Muscle of leg (tissue), 11 donors: ENCODE results near the gene MED27. TPM values are rescaled to one million over a fixed set of nuclear protein-coding genes. Genes with fewer than 3 reads are reported as not detected.

ENCODE experiments used
- DNase-seq: peaks from one replicate; pipeline ENCODE4 v3.0.0; 2013
- H3K27ac ChIP-seq: one replicate; pipeline ENCODE4 v1.5.1; 2013; ENCODE audit warnings: mild to moderate bottlenecking, low read length, control low read depth
- H3K27me3 ChIP-seq: one replicate; pipeline ENCODE4 v1.6.1; 2013; ENCODE audit warnings: low read length; ENCODE audit not compliant: control insufficient read depth, insufficient read depth
- H3K36me3 ChIP-seq: one replicate; pipeline ENCODE4 v1.6.1; 2013; ENCODE audit warnings: low read length; ENCODE audit not compliant: control insufficient read depth, insufficient read depth
- H3K4me1 ChIP-seq: one replicate; pipeline ENCODE4 v1.6.1; 2013; ENCODE audit warnings: low read length; ENCODE audit not compliant: control insufficient read depth, insufficient read depth
- H3K4me3 ChIP-seq: one replicate; pipeline ENCODE4 v1.5.1; 2013; ENCODE audit warnings: low read length, control low read depth
- H3K9me3 ChIP-seq: replicated peaks from 2 replicates; pipeline ENCODE4 v1.6.1; 2013; ENCODE audit warnings: low read depth, low read length; ENCODE audit not compliant: control insufficient read depth
- WGBS: methylation state at CpG from one replicate; pipeline ENCODE4 v1.1.5; 2013; ENCODE audit warnings: missing lambda C conversion rate; ENCODE audit not compliant: insufficient coverage; 5-methylcytosine and 5-hydroxymethylcytosine counted together
- polyA plus RNA-seq, 8 donors: library from polyadenylated mRNA; unstranded; fragments of 120-200 nt; gene quantifications; one replicate each; pipeline versions ENCODE4 v1.2.1 to v1.2.3, GENCODE V29; 2013; ENCODE audit warnings: inconsistent platforms in 1 of 8, low replicate concordance in 1 of 8; ENCODE audit not compliant: insufficient read length in 8 of 8, insufficient read depth in 1 of 8
- total RNA-seq: library from RNA; stranded (reverse); fragments of 120-200 nt; gene quantifications from one replicate; pipeline ENCODE4 v1.2.4, GENCODE V29; 2013

The MED27 gene
- total and polyA plus RNA-seq, 9 donors, result 11.9 to 17.2 (median 15.0) TPM

DNA sequence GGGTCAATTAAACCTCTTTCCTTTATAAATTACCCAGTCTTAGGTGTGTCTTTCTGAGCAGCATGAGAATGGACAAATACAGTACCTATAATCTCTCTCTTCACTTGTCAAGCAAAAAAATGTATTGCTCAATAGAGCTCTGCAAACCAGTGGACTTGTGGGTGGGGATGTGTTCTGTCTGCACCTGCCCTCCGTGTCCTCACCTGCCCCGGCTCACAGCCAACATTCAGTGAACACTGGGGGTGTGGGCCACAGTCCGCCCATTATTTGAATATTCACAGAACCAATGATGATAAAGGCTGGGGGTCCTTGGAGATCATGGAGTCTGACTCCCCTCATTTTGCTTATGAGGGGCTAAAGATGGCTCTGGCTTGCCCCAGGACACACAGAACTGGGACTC is 36.9 kb upstream of the MED27 start:
- Histone ChIP-seq H3K36me3 (no peaks in the 10 kb centered on the region), H3K27ac (no peak overlapping the region), H3K27me3 (peaks cover 3% of the 10 kb centered on the region), H3K9me3 (no peaks in the 10 kb centered on the region), H3K4me3 (no peak overlapping the region), H3K4me1 (no peaks in the 10 kb centered on the region)
- no peak for DNase-seq
- no CpG with 5 or more reads among the region's 3 CpGs for WGBS

DNA sequence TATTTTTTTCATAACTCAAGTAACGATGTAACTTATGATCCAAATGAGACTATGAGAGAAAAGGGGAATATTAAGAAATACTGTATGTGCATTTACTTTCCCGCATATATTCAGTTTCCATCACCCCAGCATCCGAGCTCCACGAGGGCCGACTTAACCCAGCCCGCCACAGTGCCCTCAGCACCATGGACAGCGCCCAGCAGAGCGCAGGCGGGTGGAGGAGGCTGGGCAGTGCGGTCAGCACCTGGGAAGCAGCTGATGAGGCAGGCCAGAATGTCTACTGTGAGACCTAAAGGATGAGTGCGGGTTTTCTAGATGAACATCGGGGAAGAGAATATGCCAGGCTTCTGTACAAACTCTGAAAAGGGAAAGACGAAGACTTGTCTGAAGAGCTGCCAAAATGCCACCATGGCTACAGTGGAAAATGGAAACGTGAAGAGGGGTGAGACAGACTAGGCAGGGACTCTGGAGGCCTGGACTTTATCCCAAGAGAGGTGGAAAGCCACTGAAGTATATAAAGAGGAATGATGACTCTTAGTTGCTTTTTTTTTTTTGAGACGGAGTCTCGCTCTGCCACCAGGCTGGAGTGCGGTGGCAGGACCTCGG is 34.5 kb upstream of the MED27 start:
- H3K4me1 ChIP-seq, result no peaks in the 10 kb centered on the region
- no peak overlapping the region for H3K27ac ChIP-seq
- peak; percentile 75 for DNase-seq
- no peak overlapping the region for H3K4me3 ChIP-seq
- H3K27me3 ChIP-seq, result peaks cover 6% of the 10 kb centered on the region
- H3K36me3 ChIP-seq, result no peaks in the 10 kb centered on the region
- H3K9me3 ChIP-seq, result no peaks in the 10 kb centered on the region
- 12% methylated on average over 12 of the region's 18 CpGs for WGBS

DNA sequence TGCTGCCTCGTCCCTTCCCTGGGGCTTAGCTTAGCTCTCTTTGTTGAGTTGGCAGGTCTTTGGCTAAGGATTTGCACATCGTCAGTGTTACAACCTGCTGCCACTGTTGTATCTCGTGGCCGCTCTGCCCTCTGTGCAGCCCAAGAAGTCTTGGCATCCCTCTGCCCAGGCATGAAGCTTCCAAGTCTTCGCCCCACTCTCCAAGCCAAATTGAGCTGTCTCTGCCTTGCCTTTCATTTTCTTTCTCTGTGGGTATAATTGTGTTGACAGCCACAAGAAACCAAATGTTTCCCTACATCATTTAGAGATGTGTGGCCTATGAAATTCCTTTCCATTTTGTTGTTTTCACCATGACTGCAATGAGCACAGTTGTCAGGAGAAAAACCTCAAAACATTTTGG is 29.6 kb upstream of the MED27 start:
- no peaks in the 10 kb centered on the region for H3K36me3 ChIP-seq
- no peaks in the 10 kb centered on the region for H3K9me3 ChIP-seq
- WGBS, result 67% methylated on average over 4 of the region's 5 CpGs
- no peaks in the 10 kb centered on the region for H3K4me1 ChIP-seq
- H3K27me3 ChIP-seq, result peaks cover 6% of the 10 kb centered on the region
- no peak for DNase-seq
- H3K27ac ChIP-seq, result no peak overlapping the region
- no peak overlapping the region for H3K4me3 ChIP-seq

DNA sequence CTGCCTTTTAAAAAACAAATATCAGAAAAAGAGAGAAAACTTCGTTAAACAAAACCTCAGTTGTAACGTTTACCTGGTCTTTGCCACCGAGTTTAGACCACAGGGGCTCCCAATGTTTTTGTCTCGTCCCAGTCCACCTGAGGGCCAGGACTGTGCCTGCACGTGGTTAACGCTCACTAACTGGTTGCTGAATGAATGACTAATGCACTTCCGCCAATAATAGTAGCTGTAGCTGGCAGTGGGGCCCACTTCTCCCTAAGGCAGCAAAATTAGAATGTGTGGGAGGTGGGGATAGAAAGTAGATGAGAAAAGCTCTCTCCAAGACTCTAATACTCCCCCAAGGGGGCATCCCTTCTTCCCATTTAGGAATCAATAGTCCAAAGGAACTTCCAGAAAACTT is 29.1 kb upstream of the MED27 start:
- Histone ChIP-seq H3K36me3 (no peaks in the 10 kb centered on the region), H3K9me3 (no peaks in the 10 kb centered on the region), H3K4me1 (no peaks in the 10 kb centered on the region), H3K27me3 (peaks cover 6% of the 10 kb centered on the region), H3K4me3 (no peak overlapping the region), H3K27ac (no peak overlapping the region)
- no peak for DNase-seq
- 52% methylated on average over 5 of the region's 7 CpGs for WGBS

DNA sequence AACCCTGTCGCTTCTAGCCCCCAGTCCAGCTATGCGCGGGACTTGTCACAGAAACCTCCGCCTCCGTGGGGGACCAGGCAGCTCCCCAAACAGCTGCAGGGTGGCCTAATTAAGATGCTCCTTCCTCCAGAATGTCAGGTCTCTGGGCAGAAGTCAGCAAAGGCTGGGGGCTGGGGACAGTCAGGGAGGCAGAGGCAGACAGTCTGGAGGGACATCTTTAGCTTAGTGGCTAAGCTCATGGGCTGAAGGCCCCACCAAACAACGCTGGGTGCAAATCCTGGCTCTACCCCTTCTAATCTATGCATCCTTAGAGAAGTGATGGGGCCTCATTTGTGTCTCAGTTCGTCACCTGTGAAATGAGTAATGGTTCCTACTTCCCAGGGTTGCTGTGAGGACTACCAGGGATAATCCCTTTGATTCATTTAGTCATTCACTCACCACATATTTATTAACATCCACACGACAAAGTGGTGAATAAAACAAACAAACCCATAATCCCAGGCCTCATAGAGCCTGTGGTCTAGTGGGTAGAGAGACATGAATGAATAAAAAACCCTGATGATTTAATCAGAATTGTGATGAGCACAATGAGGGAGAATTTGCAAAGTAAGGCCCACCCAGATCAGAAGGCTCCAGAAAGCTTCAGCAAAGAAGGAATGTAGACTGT is 20.2 kb upstream of the MED27 start:
- no peaks in the 10 kb centered on the region for H3K36me3 ChIP-seq
- H3K4me1 ChIP-seq, result no peaks in the 10 kb centered on the region
- 57% methylated on average over 5 of the region's 8 CpGs for WGBS
- H3K27ac ChIP-seq, result no peak overlapping the region
- DNase-seq, result no peak
- no peaks in the 10 kb centered on the region for H3K27me3 ChIP-seq
- H3K9me3 ChIP-seq, result peaks cover 2% of the 10 kb centered on the region
- no peak overlapping the region for H3K4me3 ChIP-seq

DNA sequence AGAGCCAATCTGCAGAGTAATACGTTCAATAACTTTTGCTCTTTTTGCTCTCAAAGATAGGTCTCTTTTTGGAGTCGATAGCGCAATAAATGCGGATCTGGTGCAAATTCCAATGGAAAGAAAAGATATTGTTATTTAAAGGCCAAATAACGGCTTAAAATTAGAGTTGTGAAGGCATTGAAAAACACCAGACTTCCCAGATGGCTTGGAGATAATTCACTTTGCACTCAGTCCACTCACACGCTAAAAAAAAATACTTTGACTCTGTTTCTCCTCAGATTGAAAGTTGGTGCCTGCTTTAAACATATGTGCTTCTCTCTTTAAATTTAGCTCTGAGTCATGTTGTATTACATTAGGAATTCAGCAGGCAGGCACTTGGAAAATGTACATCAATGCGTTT is 19.5 kb upstream of the MED27 start:
- no peaks in the 10 kb centered on the region for H3K4me1 ChIP-seq
- no peak overlapping the region for H3K4me3 ChIP-seq
- H3K27ac ChIP-seq, result no peak overlapping the region
- DNase-seq, result no peak
- H3K36me3 ChIP-seq, result no peaks in the 10 kb centered on the region
- H3K9me3 ChIP-seq, result peaks cover 2% of the 10 kb centered on the region
- H3K27me3 ChIP-seq, result no peaks in the 10 kb centered on the region
- WGBS, result 76% methylated on average over 4 of the region's 7 CpGs

DNA sequence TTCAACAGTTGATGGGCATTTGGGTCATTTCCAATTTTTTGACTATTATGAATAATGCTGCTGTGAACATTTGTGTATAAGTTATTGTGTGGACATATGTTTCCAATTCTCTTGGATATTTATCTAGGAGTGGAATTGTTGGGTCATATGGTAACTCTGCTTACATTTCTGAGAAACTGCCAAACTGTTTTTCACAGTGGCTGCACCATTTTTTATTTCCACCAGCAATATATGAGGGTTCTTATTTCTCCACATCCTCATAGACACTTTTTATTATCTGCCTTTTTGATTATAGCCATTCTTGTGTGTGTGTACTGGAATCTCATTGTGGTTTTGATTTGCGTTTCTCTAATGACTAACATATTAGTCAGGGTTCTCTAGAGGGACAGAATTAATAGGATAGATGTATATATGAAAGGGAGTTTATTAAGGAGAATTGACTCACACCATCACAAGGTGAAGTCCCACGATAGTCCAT is 14.7 kb upstream of the MED27 start:
- no peaks in the 10 kb centered on the region for H3K9me3 ChIP-seq

DNA sequence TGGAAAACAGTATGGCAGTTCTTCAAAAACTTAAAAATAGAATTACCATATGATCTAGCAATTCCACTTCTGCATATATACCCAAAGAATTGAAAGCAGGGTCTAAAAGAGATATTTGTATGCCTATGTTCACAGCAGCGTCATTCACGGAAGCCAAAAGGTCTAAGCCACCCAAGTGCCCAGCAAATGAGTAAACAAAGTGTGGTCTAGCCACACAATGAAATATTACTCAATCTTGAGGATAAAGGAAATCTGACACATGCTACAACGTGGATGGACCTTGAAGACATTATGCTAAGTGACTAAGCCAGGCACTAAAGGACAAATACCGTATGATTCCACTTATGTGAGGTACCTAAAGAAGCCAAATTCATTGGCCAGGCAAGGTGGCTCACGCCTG is 11.1 kb upstream of the MED27 start:
- peaks cover 2% of the 10 kb centered on the region for H3K27me3 ChIP-seq
- WGBS, result 78% methylated on average over 4 of the region's 5 CpGs
- no peak for DNase-seq
- H3K27ac ChIP-seq, result no peak overlapping the region
- H3K4me3 ChIP-seq, result no peak overlapping the region
- no peaks in the 10 kb centered on the region for H3K4me1 ChIP-seq
- no peaks in the 10 kb centered on the region for H3K9me3 ChIP-seq
- H3K36me3 ChIP-seq, result no peaks in the 10 kb centered on the region

More for the DNA sequence above, 14.7 kb upstream of the MED27 start:
- DNase-seq, result no peak
- H3K4me1 ChIP-seq, result no peaks in the 10 kb centered on the region
- WGBS, result no CpG with 5 or more reads among the region's 2 CpGs
- H3K36me3 ChIP-seq, result no peaks in the 10 kb centered on the region
- H3K27ac ChIP-seq, result no peak overlapping the region
- H3K27me3 ChIP-seq, result peaks cover 2% of the 10 kb centered on the region
- no peak overlapping the region for H3K4me3 ChIP-seq

DNA sequence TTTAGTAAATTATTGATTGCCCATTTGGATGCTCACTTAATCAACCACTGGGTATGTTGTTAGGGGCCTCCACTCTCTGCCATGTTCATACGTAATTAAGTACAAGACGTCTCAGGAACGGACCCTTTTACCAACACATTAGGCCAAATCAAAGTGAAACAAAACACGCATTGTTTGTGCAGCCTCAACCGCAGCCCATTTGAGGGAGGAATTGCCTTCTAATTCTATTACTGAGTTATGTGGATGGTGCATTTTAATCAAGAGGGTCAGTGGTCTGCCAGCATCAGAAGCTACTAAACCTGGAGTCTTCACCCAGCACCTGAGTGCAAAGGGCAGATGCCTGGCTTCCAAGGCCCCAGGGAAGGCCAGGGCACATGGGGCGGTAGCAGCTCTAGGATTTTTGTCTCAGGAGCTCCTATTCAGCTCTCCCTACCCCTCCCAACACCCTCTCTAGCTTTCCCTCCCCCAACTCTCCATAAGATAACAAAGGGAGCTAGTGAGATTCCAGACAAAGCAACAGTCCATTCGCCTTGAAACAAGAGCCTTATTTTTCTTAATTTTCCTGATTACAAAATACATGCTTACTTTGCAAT is 7.9 kb upstream of the MED27 start:
- Histone ChIP-seq H3K4me3 (no peak overlapping the region), H3K9me3 (no peaks in the 10 kb centered on the region), H3K27ac (no peak overlapping the region), H3K27me3 (peaks cover 2% of the 10 kb centered on the region), H3K36me3 (no peaks in the 10 kb centered on the region), H3K4me1 (no peaks in the 10 kb centered on the region)
- WGBS, result 76% methylated on average over 2 of the region's 7 CpGs
- no peak for DNase-seq

DNA sequence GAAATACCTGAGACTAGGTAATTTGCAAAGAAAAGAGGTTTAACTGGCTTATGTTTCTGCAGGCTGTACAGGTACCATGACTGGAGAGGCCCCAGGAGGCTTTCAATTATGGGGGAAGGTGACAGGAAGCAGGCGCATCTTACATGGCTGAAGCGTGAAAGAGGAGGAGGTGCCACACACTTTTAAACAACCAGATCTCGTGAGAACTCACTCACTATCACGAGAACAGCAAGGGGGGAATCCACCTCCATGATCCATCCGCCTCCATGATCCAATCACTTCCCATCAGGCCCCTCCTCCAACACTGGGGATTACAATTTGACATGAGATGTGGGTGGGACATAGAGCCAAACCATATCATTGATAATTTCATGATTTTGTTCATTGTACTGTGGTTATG is 2.5 kb upstream of the MED27 start:
- H3K4me3 ChIP-seq, result no peak overlapping the region
- no CpG with 5 or more reads among the region's 5 CpGs for WGBS
- H3K27me3 ChIP-seq, result no peaks in the 10 kb centered on the region
- H3K9me3 ChIP-seq, result no peaks in the 10 kb centered on the region
- H3K36me3 ChIP-seq, result no peaks in the 10 kb centered on the region
- no peak overlapping the region for H3K27ac ChIP-seq
- DNase-seq, result no peak
- peaks cover 12% of the 10 kb centered on the region for H3K4me1 ChIP-seq
